Activated CD4-positive, alpha-beta T cell treated with anti-CD3 and anti-CD28 coated beads for 4 hours (primary cell): ENCODE data around the gene TSR3.
A peak's percentile ranks its signal among the peaks of the same experiment; 100 is the strongest.

Experiments
- DNase-seq, 2 donors: peaks; one replicate each; pipeline ENCODE4 v3.0.0-alpha.2; 2020

TSR3 gene

DNA sequence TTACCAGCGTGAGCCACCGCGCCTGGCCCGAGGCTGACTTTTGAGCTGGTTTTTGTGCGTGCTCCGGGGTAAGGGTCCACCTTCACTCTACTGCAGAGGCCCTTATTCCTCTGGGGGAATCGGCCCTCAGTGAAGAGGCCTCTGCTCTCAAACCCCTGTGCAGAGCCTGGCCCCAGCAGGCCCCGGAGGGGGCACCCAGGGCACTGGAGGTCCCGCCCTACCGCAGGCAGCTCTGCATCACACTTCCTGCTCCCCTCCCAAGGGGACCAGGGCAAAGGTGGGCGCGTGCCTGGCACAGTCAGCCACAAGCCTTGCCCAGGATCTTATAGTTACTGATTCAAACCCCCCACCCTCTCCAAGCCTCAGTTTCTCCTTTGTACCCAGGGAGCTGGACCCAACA is 45.9 kb downstream of the TSR3 start:
- DNase-seq, result no peak

DNA sequence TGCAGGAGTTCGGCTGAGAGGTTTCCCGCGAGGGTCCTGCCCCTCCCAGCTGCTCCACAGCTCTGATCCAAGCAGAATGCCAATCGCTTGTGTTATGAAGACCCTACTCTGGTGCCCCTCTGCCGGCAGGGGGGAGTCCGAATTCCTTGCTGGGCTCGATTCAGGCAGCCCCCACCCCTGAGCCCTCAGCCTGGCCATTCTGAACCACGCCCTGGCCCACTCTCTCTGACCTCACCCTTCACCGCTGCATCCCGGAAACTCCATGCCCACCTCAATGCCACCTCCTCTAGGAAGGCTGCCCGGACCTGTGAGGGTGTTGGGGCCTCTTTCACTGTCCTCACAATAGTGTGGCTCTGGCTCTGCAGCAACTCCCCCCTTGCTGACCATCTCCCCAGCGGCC is 50.1 kb downstream of the TSR3 start:
- DNase-seq, result no peak

DNA sequence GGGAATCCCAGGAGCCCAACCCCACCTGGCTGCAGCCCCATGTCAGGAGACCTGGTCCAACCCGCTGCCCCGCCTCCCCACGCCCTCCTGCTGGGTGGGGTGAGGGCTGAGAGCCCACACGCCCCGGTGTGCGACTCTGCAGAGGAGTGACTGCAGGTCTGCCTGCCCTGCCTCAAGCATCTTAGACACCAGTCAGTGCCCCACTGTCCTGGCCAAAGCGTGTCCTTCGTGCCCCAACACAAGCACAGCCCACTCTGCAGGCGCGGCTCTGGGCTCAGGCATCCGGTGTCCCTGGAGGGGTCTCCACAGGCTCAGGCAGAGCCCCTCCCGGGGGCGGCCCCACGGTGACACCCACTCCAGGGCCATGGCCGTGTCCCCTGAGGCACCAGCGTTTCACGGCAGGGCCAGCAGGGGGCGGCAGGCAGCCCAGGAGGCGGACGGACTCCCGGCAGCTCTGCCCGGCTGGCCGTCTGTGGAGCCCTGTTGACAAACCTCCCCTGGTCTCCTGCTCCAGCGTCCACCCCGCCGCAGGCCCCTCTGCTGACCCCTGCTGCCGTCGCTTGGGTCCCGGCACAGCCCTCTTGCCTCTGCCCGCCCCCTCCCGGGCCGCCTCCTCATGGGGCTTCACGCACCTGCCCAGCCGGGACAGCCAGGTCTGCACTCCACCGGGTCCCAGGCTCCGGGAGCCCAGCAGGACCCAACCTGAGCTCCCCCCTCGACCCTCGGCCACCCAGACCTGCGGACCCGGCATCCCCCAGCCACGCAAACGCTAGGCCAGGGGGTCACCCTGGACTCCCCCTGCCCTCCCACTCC is 50.8 kb downstream of the TSR3 start:
- DNase-seq, result peak; percentile 60 to 64

DNA sequence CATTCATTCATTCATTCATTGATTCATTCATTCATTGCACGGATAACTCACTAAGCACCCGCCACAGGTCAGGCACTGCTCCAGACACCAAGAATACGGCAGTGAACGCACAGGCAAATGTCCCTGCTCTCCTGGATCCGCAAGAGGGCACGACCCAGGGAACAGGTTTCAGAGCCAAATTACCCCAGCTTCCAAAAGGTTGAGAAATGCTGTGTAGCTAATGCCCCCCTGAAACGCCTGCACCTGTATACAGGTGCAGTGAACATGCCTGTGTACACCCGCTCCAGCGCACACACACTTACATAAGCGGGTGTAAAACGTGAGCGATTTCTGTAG is 51.8 kb downstream of the TSR3 start:
- no peak for DNase-seq
